IPS-NIHi11 (cell line): Measurements from ENCODE around the gene CHCHD6.
A peak's percentile ranks its signal among the peaks of the same experiment; 100 is the strongest.

ENCODE experiments used
- DNase-seq: peaks from one replicate; pipeline ENCODE4 v3.0.0; 2012; ENCODE audit warnings: mixed read lengths, low spot score

CHCHD6 gene

GRCh38 chr3:126743781-126744180, 39.7 kb downstream of the CHCHD6 start:
- no peak for DNase-seq

- DNase-seq = no peak
These were observed 41.8 kb downstream of the CHCHD6 start for GRCh38 chr3:126745760-126746394.

GRCh38 chr3:126746395-126747177, 42.5 kb downstream of the CHCHD6 start:
- no peak for DNase-seq

- DNase-seq = no peak
These were observed 43.7 kb downstream of the CHCHD6 start for GRCh38 chr3:126747768-126748167.

- no peak for DNase-seq
These were observed 44.9 kb downstream of the CHCHD6 start for GRCh38 chr3:126748701-126749546.

- no peak for DNase-seq
These were observed 45.5 kb downstream of the CHCHD6 start for GRCh38 chr3:126749547-126749875.

- DNase-seq = no peak
These were observed 46.1 kb downstream of the CHCHD6 start for GRCh38 chr3:126749931-126750755.

- DNase-seq = peak; percentile 23
These were observed 46.7 kb downstream of the CHCHD6 start for GRCh38 chr3:126750756-126751121.

- DNase-seq = no peak
These were observed 47.7 kb downstream of the CHCHD6 start for GRCh38 chr3:126751611-126752302.

GRCh38 chr3:126752303-126753190, 48.5 kb downstream of the CHCHD6 start:
- DNase-seq = peak; percentile 83

- no peak for DNase-seq
These were observed 49.4 kb downstream of the CHCHD6 start for GRCh38 chr3:126753191-126754160.

GRCh38 chr3:126755866-126756265, 51.8 kb downstream of the CHCHD6 start:
- DNase-seq = no peak

GRCh38 chr3:126758026-126758425, 54.0 kb downstream of the CHCHD6 start:
- DNase-seq = no peak

GRCh38 chr3:126758882-126759281, 54.8 kb downstream of the CHCHD6 start:
- DNase-seq = no peak

- DNase-seq = no peak
These were observed 56.5 kb downstream of the CHCHD6 start for GRCh38 chr3:126760541-126760940.

- DNase-seq = no peak
These were observed 59.0 kb downstream of the CHCHD6 start for GRCh38 chr3:126763035-126763434.

- DNase-seq = no peak
These were observed 61.4 kb downstream of the CHCHD6 start for GRCh38 chr3:126765187-126766069.

- no peak for DNase-seq
These were observed 62.6 kb downstream of the CHCHD6 start for GRCh38 chr3:126766653-126767052.
